Lung (tissue), 12 donors: ENCODE results near the gene CHIA. TPM values are rescaled to one million over a fixed set of nuclear protein-coding genes. Genes with fewer than 3 reads are reported as not detected.

ENCODE experiments used
- ATAC-seq: fragments of 200-7000 bp; cut with Tn5 transposase; one replicate; pipeline ENCODE4 v1.9.1; 2020; ENCODE audit warnings: moderate number of reproducible peaks; ENCODE audit not compliant: insufficient read depth, low FRiP score
- DNase-seq, 3 donors: peaks; one replicate each; pipeline ENCODE4 v3.0.0-alpha.2; 2013 to 2017
- H3K27ac ChIP-seq, 2 donors: one replicate each; pipeline ENCODE4 v1.5.1; 2013; ENCODE audit warnings: mild to moderate bottlenecking in 2 of 2, moderate library complexity in 2 of 2, control low read depth in 1 of 2, inconsistent platforms in 1 of 2, low read depth in 1 of 2, low read length in 1 of 2
- H3K27me3 ChIP-seq, 3 donors: one replicate each; pipeline ENCODE4 v1.5.1; 2013; ENCODE audit warnings: low read length in 2 of 3; ENCODE audit not compliant: control insufficient read depth in 3 of 3, insufficient read depth in 3 of 3
- H3K36me3 ChIP-seq, 4 donors: one replicate each; pipeline ENCODE4 v1.5.1; 2013; ENCODE audit warnings: low read length in 4 of 4, mild to moderate bottlenecking in 1 of 4, moderate library complexity in 1 of 4; ENCODE audit not compliant: control insufficient read depth in 4 of 4, insufficient read depth in 4 of 4
- H3K4me1 ChIP-seq, 5 donors: one replicate each; pipeline ENCODE4 v1.5.1; 2013; ENCODE audit warnings: low read length in 5 of 5, mild to moderate bottlenecking in 2 of 5, moderate library complexity in 1 of 5; ENCODE audit not compliant: control insufficient read depth in 5 of 5, insufficient read depth in 5 of 5
- H3K4me3 ChIP-seq: one replicate; pipeline ENCODE4 v1.5.1; 2013; ENCODE audit warnings: mild to moderate bottlenecking, control low read depth, moderate library complexity
- H3K9ac ChIP-seq, 2 donors: one replicate each; pipeline ENCODE4 v1.5.1; 2013; ENCODE audit warnings: low read length in 2 of 2, control low read depth in 1 of 2; ENCODE audit not compliant: insufficient read depth in 1 of 2
- H3K9me3 ChIP-seq, 4 donors: one replicate each; pipeline ENCODE4 v1.5.1; 2013; ENCODE audit warnings: low read length in 3 of 4, mild to moderate bottlenecking in 1 of 4, moderate library complexity in 1 of 4; ENCODE audit not compliant: control insufficient read depth in 4 of 4, insufficient read depth in 3 of 4
- WGBS, 2 donors: extraction: QIAGEN DNeasy Blood & Tissue Kit; methylation state at CpG; one replicate each; pipeline ENCODE4 v1.1.7; 2013; 5-methylcytosine and 5-hydroxymethylcytosine counted together
- polyA plus RNA-seq, 2 donors: library from polyadenylated mRNA; stranded (reverse); fragments of 200-250 nt; gene quantifications; one replicate each; pipeline ENCODE4 v1.2.1, GENCODE V29; 2013
- total RNA-seq, 2 donors: library from RNA; depleted of rRNA in 1 of 2; stranded (reverse); fragments of >200 nt in 1 of 2; gene quantifications; one replicate each; pipeline ENCODE4 v1.2.1, GENCODE V29; 2014 to 2021
- TF ChIP-seq, protein P1 (sequence below): IDR thresholded peaks from 2 replicates; pipeline ENCODE4 v1.5.1; 2012; ENCODE audit warnings: mild to moderate bottlenecking; ENCODE audit errors: control extremely low read depth, extremely low read depth
- donor health status: control.
- donor health status: control.
- donor health status: Bipolar disorder and iron deficiency.
- donor health status: healthy.
- donor health status: DM: yes; HTN: yes; CAD: no.

CHIA gene
- total and polyA plus RNA-seq, 4 donors = 0.47 to 11.4 (median 2.4) TPM

DNA sequence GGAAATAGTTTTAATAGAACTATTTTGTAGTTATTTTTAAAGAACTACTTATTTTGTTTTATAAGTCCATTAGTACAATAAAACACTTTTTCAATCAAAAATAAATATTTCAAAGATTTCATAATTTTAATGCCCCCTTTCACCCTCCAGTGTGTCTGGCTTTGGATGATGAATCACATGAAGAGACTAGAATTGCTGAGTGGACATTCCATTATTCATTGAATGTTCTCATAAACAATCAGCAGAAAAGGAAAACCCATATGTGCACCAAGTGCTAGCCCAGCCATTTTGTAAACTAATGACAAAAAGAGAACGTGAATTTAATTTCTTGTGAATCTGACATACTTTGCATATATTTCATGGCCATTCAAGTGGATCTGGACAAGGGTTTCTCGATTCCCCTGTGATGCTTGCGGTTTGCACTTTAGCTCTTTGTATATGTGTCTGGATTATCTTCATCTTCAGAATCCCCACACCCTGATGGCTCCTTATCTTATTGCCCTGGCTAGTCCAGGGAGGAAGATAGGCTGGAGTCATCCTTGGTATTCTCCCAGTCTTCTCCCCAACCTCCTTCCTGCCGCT lies 20.7 kb upstream of the CHIA start:
- H3K27ac ChIP-seq = no peak overlapping the region
- no peak overlapping the region for H3K4me3 ChIP-seq
- no peak overlapping the region for H3K9ac ChIP-seq
- H3K36me3 ChIP-seq = no peaks in the 10 kb centered on the region
- peaks cover 0 to 34% (median 25%) of the 10 kb centered on the region in 3 donors for H3K27me3 ChIP-seq
- DNase-seq = no peak
- no peak for ATAC-seq
- H3K4me1 ChIP-seq = peaks cover 0 to 7% (median 0%) of the 10 kb centered on the region in 5 donors
- H3K9me3 ChIP-seq = peaks cover 0 to 5% (median 0%) of the 10 kb centered on the region in 4 donors
- TF ChIP-seq, protein P1, sequence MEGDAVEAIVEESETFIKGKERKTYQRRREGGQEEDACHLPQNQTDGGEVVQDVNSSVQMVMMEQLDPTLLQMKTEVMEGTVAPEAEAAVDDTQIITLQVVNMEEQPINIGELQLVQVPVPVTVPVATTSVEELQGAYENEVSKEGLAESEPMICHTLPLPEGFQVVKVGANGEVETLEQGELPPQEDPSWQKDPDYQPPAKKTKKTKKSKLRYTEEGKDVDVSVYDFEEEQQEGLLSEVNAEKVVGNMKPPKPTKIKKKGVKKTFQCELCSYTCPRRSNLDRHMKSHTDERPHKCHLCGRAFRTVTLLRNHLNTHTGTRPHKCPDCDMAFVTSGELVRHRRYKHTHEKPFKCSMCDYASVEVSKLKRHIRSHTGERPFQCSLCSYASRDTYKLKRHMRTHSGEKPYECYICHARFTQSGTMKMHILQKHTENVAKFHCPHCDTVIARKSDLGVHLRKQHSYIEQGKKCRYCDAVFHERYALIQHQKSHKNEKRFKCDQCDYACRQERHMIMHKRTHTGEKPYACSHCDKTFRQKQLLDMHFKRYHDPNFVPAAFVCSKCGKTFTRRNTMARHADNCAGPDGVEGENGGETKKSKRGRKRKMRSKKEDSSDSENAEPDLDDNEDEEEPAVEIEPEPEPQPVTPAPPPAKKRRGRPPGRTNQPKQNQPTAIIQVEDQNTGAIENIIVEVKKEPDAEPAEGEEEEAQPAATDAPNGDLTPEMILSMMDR = no peak
- 87% methylated on average over 4 of the region's 4 CpGs for WGBS, 2 donors

DNA sequence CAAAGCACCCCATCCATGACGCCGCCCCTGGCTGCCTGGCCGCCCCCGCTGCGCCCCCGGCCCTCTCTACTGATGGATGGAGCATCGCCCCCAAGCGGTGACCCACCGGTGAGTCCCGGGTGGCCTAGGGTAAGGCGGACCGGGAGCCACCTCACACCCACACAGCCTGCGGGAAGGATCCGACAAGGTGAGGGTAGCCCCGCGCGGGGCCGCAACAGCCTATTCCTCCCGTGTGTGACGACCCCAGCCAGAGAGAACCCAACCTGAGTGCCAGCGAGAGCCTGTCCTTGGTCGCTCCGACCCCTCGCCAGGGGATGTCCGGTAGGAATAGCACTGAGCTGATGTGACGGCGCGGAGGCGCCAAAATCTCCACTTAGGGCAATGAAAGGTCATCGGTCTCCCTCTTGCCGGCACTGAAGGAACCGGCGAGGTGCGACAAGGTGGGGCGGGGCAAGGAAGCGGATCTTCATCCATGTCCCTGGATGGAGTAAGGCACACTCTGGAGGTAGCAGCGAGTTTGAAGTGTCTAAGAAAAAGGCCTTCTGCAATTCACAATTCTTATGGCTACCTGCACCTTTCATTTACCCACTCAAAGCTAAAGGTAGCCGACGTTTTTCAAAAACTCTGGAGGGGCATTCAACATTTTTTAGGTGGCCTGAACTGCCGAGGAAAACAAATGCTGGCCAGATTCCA lies 19.7 kb upstream of the CHIA start:
- ATAC-seq (no peak), DNase-seq (no peak)
- Histone ChIP-seq H3K9me3 (peaks cover 0 to 5% (median 0%) of the 10 kb centered on the region in 4 donors), H3K27ac (no peak overlapping the region), H3K4me3 (no peak overlapping the region), H3K9ac (no peak overlapping the region), H3K27me3 (peaks cover 0 to 34% (median 25%) of the 10 kb centered on the region in 3 donors), H3K36me3 (no peaks in the 10 kb centered on the region), H3K4me1 (peaks cover 0 to 7% (median 0%) of the 10 kb centered on the region in 5 donors)
- WGBS, 2 donors = 8 to 12% methylated on average over 40 of the region's 40 CpGs
- TF ChIP-seq, protein P1 = no peak

DNA sequence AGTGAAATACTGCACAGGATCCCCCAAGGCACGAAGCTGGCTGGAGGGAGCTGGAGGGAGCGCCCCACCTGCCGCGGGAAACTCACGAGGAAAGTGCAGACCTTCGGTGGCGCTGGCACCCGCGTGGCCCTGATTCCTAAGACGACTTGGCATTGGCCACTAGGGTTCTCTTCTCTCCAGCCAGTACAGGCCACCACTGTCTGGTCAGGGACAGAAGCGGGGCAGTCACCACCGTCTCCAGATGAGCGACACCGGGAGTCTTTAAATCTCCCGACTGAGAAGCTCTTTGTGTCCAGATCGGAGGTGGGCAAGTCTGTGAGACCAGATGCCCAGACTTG lies 19.2 kb upstream of the CHIA start:
- H3K4me1 ChIP-seq = peaks cover 0 to 7% (median 0%) of the 10 kb centered on the region in 5 donors
- H3K9ac ChIP-seq = no peak overlapping the region
- 9 to 24% methylated on average over 16 of the region's 16 CpGs for WGBS, 2 donors
- peaks cover 0 to 34% (median 25%) of the 10 kb centered on the region in 3 donors for H3K27me3 ChIP-seq
- H3K36me3 ChIP-seq = no peaks in the 10 kb centered on the region
- H3K4me3 ChIP-seq = no peak overlapping the region
- TF ChIP-seq, protein P1 = no peak
- H3K9me3 ChIP-seq = peaks cover 0 to 5% (median 0%) of the 10 kb centered on the region in 4 donors
- no peak for DNase-seq
- H3K27ac ChIP-seq = no peak overlapping the region
- no peak for ATAC-seq
